WTC11 (cell line): Measurements from ENCODE around the gene MMAB. TPM values are rescaled to one million over a fixed set of nuclear protein-coding genes. Genes with fewer than 3 reads are reported as not detected.

Experiments
- ATAC-seq: fragments of 200-7000 bp; cut with Tn5 transposase; 2 replicates; pipeline ENCODE4 v1.10.0; 2021; ENCODE audit warnings: mild to moderate bottlenecking, moderate library complexity
- CTCF ChIA-PET: fragments of 300-600 bp; sonication (Branson Sonifier 250); formaldehyde crosslinking; loops from one replicate; lab custom pipeline; 2021; ENCODE audit warnings: antibody characterized with exemption; lab: Charles Lee
- POLR2A ChIA-PET: fragments of 350-600 bp; sonication (Branson Sonifier 250); formaldehyde crosslinking; loops from one replicate; lab custom pipeline; 2021; ENCODE audit warnings: antibody characterized with exemption; lab: Charles Lee
- DNase-seq: peaks from one replicate; pipeline ENCODE4 v3.0.0; 2021; ENCODE audit warnings: low spot score
- H3K27ac Mint-ChIP-seq: 2 replicates; pipeline ENCODE4 v1.8.0; 2021; ENCODE audit warnings: mixed read lengths
- H3K27me3 Mint-ChIP-seq: 2 replicates; pipeline ENCODE4 v1.8.0; 2021; ENCODE audit warnings: low read depth, mild to moderate bottlenecking, moderate library complexity, mixed read lengths
- H3K36me3 Mint-ChIP-seq: 2 replicates; pipeline ENCODE4 v1.8.0; 2021; ENCODE audit warnings: mixed read lengths
- H3K4me1 Mint-ChIP-seq: 2 replicates; pipeline ENCODE4 v1.8.0; 2022; ENCODE audit warnings: mixed read lengths
- H3K4me3 Mint-ChIP-seq: 2 replicates; pipeline ENCODE4 v1.8.0; 2021; ENCODE audit warnings: mild to moderate bottlenecking, moderate library complexity, mixed read lengths
- H3K9me3 Mint-ChIP-seq: 2 replicates; pipeline ENCODE4 v1.8.0; 2021; ENCODE audit warnings: mixed read lengths
- ELF4 ChIP-seq: sonication (generic); formaldehyde crosslinking; IDR thresholded peaks from 2 replicates; pipeline ENCODE4 v1.8.1; 2022; ENCODE audit warnings: low read depth, mild to moderate bottlenecking, moderate library complexity, missing genetic modification reagents
- FOXP1 ChIP-seq: sonication (generic); formaldehyde crosslinking; IDR thresholded peaks from 2 replicates; pipeline ENCODE4 v1.8.0; 2022; ENCODE audit warnings: missing genetic modification reagents, mild to moderate bottlenecking, moderate library complexity, borderline replicate concordance
- GABPB1 ChIP-seq: sonication (generic); formaldehyde crosslinking; IDR thresholded peaks from 2 replicates; pipeline ENCODE4 v1.8.1; 2023; ENCODE audit warnings: mild to moderate bottlenecking, missing genetic modification reagents
- HMGXB4 ChIP-seq: sonication (generic); formaldehyde crosslinking; IDR thresholded peaks from 2 replicates; pipeline ENCODE4 v1.8.1; 2023; ENCODE audit warnings: mild to moderate bottlenecking, moderate library complexity, missing genetic modification reagents
- JAZF1 ChIP-seq: fragments of 250-450 bp; sonication (Bioruptor Pico); IDR thresholded peaks from 2 replicates; pipeline ENCODE4 v1.9.0; 2021; ENCODE audit warnings: moderate library complexity, mild to moderate bottlenecking, inconsistent platforms
- MAX ChIP-seq: sonication (generic); formaldehyde crosslinking; IDR thresholded peaks from 2 replicates; pipeline ENCODE4 v1.8.0; 2022; ENCODE audit warnings: mild to moderate bottlenecking, missing genetic modification reagents
- NFATC4 ChIP-seq: fragments of 250-450 bp; sonication (Bioruptor Pico); IDR thresholded peaks from 2 replicates; pipeline ENCODE4 v1.9.0; 2021; ENCODE audit warnings: mild to moderate bottlenecking
- NFE2L1 ChIP-seq: sonication (generic); formaldehyde crosslinking; IDR thresholded peaks from 2 replicates; pipeline ENCODE4 v1.8.1; 2023; ENCODE audit warnings: missing genetic modification reagents
- NR3C1 ChIP-seq: sonication (generic); formaldehyde crosslinking; conservative IDR thresholded peaks from 2 replicates; pipeline ENCODE4 v1.8.1; 2023; ENCODE audit warnings: low read depth, mild to moderate bottlenecking, missing genetic modification reagents
- PRDM15 ChIP-seq: sonication (generic); formaldehyde crosslinking; IDR thresholded peaks from 2 replicates; pipeline ENCODE4 v1.8.0; 2022; ENCODE audit warnings: missing genetic modification reagents
- PREB ChIP-seq: sonication (generic); formaldehyde crosslinking; IDR thresholded peaks from 2 replicates; pipeline ENCODE4 v1.8.1; 2022; ENCODE audit warnings: mild to moderate bottlenecking, missing genetic modification reagents, moderate library complexity, borderline replicate concordance
- SOX15 ChIP-seq: fragments of 250-450 bp; sonication (Bioruptor Pico); IDR thresholded peaks from 2 replicates; pipeline ENCODE4 v1.9.0; 2021; ENCODE audit warnings: mild to moderate bottlenecking
- TEAD1 ChIP-seq: sonication (generic); formaldehyde crosslinking; IDR thresholded peaks from 2 replicates; pipeline ENCODE4 v1.8.0; 2022; ENCODE audit warnings: mild to moderate bottlenecking, missing genetic modification reagents
- ZBTB21 ChIP-seq: sonication (generic); formaldehyde crosslinking; IDR thresholded peaks from 2 replicates; pipeline ENCODE4 v1.8.1; 2023; ENCODE audit warnings: mild to moderate bottlenecking, missing genetic modification reagents, borderline replicate concordance
- ZNF121 ChIP-seq: sonication (generic); formaldehyde crosslinking; IDR thresholded peaks from 2 replicates; pipeline ENCODE4 v1.8.0; 2023; ENCODE audit warnings: missing genetic modification reagents
- ZNF232 ChIP-seq: sonication (generic); formaldehyde crosslinking; IDR thresholded peaks from 2 replicates; pipeline ENCODE4 v1.8.0; 2022; ENCODE audit warnings: mild to moderate bottlenecking, missing genetic modification reagents
- ZNF423 ChIP-seq: fragments of 250-450 bp; sonication (Bioruptor Pico); IDR thresholded peaks from 2 replicates; pipeline ENCODE4 v2.1.2; 2022; ENCODE audit warnings: mild to moderate bottlenecking, moderate library complexity
- total RNA-seq: library from RNA; stranded (reverse); gene quantifications from 3 replicates; pipeline ENCODE4 v1.2.3, GENCODE V29; 2021
- TF ChIP-seq, protein P1 (sequence below): sonication (generic); formaldehyde crosslinking; IDR thresholded peaks from 2 replicates; pipeline ENCODE4 v1.8.0; 2023; ENCODE audit warnings: missing genetic modification reagents

Gene MMAB
- total RNA-seq, 1 experiment from 2014 or later, result 22.0 TPM

GRCh38 chr12:109596418-109597244, 23.3 kb upstream of the MMAB start:
- ChIA-PET CTCF (interaction anchor here (1.4 to 5.1 kb wide), 18 partner anchors 10 to 177 kb away, joined by 3 to 108 read pairs (median 13); partner anchors contain the start of genes FAM222A, MMAB and MVK), POLR2A (no interaction called here)
- no peak overlapping the region for H3K4me3 Mint-ChIP-seq
- H3K4me1 Mint-ChIP-seq, result peaks cover 15% of the 10 kb centered on the region
- H3K9me3 Mint-ChIP-seq, result no peaks in the 10 kb centered on the region
- no peaks in the 10 kb centered on the region for H3K27me3 Mint-ChIP-seq
- no peak for DNase-seq
- H3K36me3 Mint-ChIP-seq, result no peaks in the 10 kb centered on the region
- TF ChIP-seq FOXP1 (CRISPR knock-in tag) (no peak), TEAD1 (CRISPR knock-in tag) (no peak), ZBTB21 (CRISPR knock-in tag) (no peak), ZNF423 (CRISPR knock-in tag) (no peak), SOX15 (CRISPR knock-in tag) (no peak), NFATC4 (CRISPR knock-in tag) (no peak), ELF4 (CRISPR knock-in tag) (no peak), JAZF1 (no peak), PRDM15 (CRISPR knock-in tag) (no peak), HMGXB4 (CRISPR knock-in tag) (no peak), ZNF121 (CRISPR knock-in tag) (no peak), NR3C1 (CRISPR knock-in tag) (no peak), GABPB1 (CRISPR knock-in tag) (no peak), NFE2L1 (CRISPR knock-in tag) (no peak), MAX (CRISPR knock-in tag) (no peak), ZNF232 (CRISPR knock-in tag) (no peak)
- TF ChIP-seq, protein P1, sequence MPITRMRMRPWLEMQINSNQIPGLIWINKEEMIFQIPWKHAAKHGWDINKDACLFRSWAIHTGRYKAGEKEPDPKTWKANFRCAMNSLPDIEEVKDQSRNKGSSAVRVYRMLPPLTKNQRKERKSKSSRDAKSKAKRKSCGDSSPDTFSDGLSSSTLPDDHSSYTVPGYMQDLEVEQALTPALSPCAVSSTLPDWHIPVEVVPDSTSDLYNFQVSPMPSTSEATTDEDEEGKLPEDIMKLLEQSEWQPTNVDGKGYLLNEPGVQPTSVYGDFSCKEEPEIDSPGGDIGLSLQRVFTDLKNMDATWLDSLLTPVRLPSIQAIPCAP, result no peak
- TF ChIP-seq, all 79 proteins: peak for 0
- ATAC-seq, result 0 out of 2 replicates have a peak, but pooled peaks have one; percentile 6
- H3K27ac Mint-ChIP-seq, result peak overlapping the region; percentile 66

DNA sequence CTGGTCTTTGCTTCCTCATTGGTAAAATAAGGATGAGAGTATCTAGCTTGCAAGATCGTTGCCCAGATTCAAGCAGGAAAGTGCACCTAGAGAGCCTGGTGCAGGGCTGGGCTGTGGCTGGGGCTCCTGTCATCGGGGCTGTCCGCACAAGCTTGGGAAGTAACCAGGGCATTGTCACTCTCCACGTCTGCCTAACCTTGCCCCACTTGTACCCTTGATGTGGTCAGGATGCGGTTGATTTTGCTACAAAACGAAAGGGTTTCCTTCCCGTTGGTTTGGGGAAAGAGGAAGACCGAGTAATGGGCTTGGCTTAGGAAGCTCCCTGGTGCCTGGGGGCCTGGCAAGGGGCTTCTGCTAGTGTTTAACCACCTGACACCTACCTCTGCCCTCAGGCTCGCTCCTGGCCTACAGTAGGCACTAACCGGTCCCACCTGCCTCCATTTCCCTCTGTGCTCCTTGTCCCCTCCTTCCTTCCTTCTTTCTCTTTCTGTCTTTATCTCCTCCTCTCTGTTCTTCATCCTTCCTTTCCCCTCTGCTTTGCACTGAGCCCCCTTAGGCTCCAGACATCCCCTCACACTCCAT, 22.1 kb upstream of the MMAB start:
- Mint-ChIP-seq H3K27ac (no peak overlapping the region), H3K27me3 (no peaks in the 10 kb centered on the region), H3K9me3 (no peaks in the 10 kb centered on the region), H3K4me3 (no peak overlapping the region), H3K36me3 (no peaks in the 10 kb centered on the region), H3K4me1 (peaks cover 15% of the 10 kb centered on the region)
- ATAC-seq, result no peak
- POLR2A ChIA-PET, result no interaction called here
- DNase-seq, result no peak
- CTCF ChIA-PET, result interaction anchor here (0.7 to 1.4 kb wide), 4 partner anchors 76 to 180 kb away, joined by 3 to 4 read pairs (median 3); no protein-coding TSS in a partner anchor
- TF ChIP-seq FOXP1 (CRISPR knock-in tag) (no peak), PRDM15 (CRISPR knock-in tag) (no peak), PREB (CRISPR knock-in tag) (no peak)
